ENCODE results near the gene PLEKHA8.

DNA sequence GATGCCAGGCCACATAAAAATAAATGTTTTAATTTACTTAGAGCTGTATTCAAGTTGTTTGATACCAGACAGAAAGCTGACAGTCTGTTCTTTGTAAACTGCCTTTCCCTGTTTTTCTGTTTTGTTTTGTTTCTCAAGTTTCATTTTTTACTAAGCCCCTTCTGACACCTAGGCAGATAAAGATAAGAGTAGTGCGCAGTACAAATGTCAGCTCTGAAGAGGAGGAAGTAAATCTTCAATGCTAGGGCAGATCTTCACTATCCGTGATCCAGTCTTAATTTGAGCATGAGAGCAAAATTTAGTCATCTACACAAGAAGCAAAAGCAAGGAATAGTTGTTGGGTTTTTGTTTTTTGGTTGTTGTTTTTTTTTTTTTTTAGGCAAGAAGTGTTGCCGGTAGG lies 133.9 kb downstream of the PLEKHA8 start:
- TF ChIP-seq POLR2A (IDR thresholded peaks at IDR 0.05): no peak
- TF ChIP-seq, protein P1, sequence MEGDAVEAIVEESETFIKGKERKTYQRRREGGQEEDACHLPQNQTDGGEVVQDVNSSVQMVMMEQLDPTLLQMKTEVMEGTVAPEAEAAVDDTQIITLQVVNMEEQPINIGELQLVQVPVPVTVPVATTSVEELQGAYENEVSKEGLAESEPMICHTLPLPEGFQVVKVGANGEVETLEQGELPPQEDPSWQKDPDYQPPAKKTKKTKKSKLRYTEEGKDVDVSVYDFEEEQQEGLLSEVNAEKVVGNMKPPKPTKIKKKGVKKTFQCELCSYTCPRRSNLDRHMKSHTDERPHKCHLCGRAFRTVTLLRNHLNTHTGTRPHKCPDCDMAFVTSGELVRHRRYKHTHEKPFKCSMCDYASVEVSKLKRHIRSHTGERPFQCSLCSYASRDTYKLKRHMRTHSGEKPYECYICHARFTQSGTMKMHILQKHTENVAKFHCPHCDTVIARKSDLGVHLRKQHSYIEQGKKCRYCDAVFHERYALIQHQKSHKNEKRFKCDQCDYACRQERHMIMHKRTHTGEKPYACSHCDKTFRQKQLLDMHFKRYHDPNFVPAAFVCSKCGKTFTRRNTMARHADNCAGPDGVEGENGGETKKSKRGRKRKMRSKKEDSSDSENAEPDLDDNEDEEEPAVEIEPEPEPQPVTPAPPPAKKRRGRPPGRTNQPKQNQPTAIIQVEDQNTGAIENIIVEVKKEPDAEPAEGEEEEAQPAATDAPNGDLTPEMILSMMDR (IDR thresholded peaks at IDR 0.05): no peak
